GM10847 (cell line): ENCODE data around the gene CDCA7L.

ENCODE experiments used
- POLR2A ChIP-seq: IDR thresholded peaks from 2 replicates; pipeline ENCODE4 v1.6.1; 2011; ENCODE audit not compliant: insufficient read length; ENCODE audit errors: extremely low read depth

Gene CDCA7L

GRCh38 chr7:21923658-21924057 lies 22.0 kb downstream of the CDCA7L start:
- TF ChIP-seq POLR2A: no peak

GRCh38 chr7:21922605-21923004 lies 23.1 kb downstream of the CDCA7L start:
- TF ChIP-seq POLR2A: no peak

GRCh38 chr7:21920936-21921335 lies 24.8 kb downstream of the CDCA7L start:
- TF ChIP-seq POLR2A: no peak

- TF ChIP-seq POLR2A: no peak
Observed at GRCh38 chr7:21918216-21918615, 27.5 kb downstream of the CDCA7L start.

- no peak for TF ChIP-seq POLR2A
Observed at GRCh38 chr7:21916629-21917028, 29.1 kb downstream of the CDCA7L start.

- no peak for TF ChIP-seq POLR2A
Observed at GRCh38 chr7:21916176-21916575, 29.5 kb downstream of the CDCA7L start.

GRCh38 chr7:21915140-21915539 lies 30.6 kb downstream of the CDCA7L start:
- no peak for TF ChIP-seq POLR2A

GRCh38 chr7:21914671-21915070 lies 31.0 kb downstream of the CDCA7L start:
- no peak for TF ChIP-seq POLR2A

- TF ChIP-seq POLR2A: no peak
Observed at GRCh38 chr7:21912931-21913780, 32.5 kb downstream of the CDCA7L start.

GRCh38 chr7:21912305-21912704 lies 33.4 kb downstream of the CDCA7L start:
- no peak for TF ChIP-seq POLR2A

- TF ChIP-seq POLR2A: no peak
Observed at GRCh38 chr7:21911341-21911875, 34.3 kb downstream of the CDCA7L start.

- no peak for TF ChIP-seq POLR2A
Observed at GRCh38 chr7:21910253-21910652, 35.4 kb downstream of the CDCA7L start.

GRCh38 chr7:21908746-21909145 lies 37.0 kb downstream of the CDCA7L start:
- TF ChIP-seq POLR2A: no peak

- no peak for TF ChIP-seq POLR2A
Observed at GRCh38 chr7:21903020-21903786, 42.5 kb downstream of the CDCA7L start.

GRCh38 chr7:21902240-21902639 lies 43.5 kb downstream of the CDCA7L start:
- no peak for TF ChIP-seq POLR2A
